GM12801 (cell line): ENCODE results near the gene UTP11.

Experiments used
- CTCF ChIP-seq: IDR thresholded peaks from one replicate; pipeline ENCODE4 v1.5.1; 2011; ENCODE audit warnings: control low read depth; ENCODE audit not compliant: insufficient read length; ENCODE audit errors: extremely low read depth

Gene UTP11

GRCh38 chr1:38020396-38020795 is 7.9 kb downstream of the UTP11 start:
- TF ChIP-seq CTCF = no peak

DNA sequence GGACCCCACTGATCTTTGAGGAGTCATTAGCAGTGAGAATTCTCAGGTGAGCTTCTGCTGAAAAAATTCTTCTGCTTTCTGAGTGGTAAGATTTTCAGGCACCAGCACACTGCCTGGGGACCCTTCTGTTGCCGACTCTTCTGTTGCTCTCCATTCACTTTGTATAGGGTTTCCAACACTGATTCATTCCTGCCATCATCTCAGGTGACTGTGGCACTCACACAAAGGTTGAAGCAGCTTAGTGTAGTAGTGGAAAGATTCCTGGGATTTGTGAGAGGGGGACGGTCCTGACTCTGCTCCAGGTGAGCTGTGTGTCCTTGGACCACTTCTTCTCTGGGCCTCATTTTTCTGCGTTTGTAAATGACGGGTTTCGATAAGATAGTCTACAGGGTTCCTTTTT is 9.4 kb downstream of the UTP11 start:
- no peak for TF ChIP-seq CTCF

DNA sequence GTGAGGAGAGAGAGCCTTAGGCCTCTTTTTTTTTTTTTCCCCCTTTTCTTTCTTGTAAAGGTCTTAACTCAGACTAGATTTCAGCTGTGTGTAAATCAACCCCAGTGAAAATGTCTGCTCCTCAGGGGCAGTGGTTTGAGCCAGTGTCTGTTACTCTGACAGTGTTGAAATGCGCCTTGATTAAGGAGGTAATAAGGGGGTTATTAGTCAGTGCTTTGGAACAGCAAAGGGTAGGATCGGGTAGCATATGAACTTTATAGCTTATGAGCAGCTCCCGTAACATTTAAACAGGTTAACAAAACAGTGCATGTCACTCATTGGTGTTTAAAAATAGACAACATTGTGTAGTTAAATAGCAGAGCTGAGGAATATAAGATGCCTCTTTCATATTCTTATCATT is 10.3 kb downstream of the UTP11 start:
- no peak for TF ChIP-seq CTCF

DNA sequence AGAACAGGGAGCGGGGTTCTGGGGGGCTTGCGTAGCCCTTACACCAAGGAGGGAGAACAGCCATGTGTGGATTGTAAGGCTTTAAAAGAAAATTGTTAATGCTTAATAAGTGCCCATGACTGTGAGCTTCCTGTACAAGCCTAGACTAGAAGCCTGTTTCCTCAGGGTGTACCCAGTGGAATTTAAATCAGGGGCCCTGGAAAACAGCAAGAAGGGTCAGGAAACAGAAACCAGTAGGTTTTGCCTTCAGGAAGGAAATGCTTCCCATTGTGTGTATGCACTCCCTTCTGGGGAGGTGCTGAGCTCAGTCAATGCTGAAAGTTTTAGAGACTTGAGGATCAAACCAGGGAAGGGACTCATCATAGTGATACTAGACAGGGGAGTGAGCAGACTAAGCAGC is 12.7 kb downstream of the UTP11 start:
- TF ChIP-seq CTCF = no peak

DNA sequence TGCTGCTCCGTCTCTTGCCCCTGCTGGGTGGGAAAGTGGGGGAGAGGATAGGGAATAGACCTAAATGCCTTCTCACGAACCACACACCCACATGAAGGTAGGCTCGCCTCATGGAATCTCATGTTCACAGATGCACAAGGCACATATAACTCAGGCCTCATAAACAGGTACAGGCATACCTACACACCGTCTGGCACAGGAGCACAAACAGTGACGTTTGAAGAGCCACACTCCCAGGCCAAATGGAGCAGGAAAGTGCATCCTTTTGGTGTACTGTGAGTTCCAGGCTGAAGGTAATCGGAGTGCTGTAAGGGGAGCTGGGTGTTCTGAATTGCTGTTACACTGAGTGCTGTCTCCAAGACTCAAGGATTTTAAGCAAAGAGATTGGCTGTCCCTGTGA is 13.1 kb downstream of the UTP11 start:
- no peak for TF ChIP-seq CTCF

GRCh38 chr1:38026592-38027200 is 14.2 kb downstream of the UTP11 start:
- TF ChIP-seq CTCF = no peak

DNA sequence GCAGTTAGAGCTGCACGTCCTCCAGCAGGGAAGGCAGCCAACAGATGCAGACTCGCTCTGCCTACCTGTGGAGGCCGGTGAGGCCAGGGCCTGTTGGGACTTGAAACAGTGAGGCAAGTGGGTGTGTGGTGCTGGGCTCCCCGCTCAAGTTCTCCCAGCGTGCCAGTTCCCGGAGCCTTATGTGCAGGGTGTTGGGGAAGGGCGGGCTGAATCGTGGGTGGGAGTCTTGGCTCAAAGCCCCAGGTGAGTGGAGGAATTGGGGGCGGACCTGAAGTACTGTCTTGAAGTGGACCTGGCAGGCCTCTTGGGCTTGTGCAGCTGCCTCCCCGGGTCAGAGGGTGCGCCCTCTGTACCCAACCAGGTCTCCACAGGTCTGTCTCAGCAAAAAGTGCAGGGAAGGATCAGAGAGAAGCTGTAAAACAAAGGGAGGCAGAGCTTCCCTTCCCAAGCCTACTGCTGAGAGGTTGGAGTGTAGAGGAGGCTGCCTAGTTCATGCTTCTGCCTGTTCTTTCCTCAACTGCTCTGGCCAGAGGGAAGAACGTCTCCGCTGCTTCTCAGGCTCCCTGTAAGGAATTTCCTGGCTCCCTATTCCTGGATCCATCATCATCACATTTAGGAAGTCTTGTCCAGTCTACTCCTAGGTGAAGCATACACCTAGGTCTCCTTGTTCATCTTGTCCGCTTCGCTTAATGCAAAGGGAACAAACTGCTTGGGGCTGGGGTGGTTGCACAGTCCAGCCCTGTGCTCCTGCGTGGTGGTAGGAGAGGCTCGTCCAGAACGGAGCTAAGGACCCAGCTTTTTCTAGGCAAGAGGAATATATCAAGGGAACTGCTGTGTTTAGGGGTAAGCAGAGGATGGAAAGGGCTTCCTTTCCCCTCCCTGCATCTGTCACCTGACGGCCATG is 14.9 kb downstream of the UTP11 start:
- no peak for TF ChIP-seq CTCF
